Loucy (cell line): ENCODE measurements around the gene ZFP14.

Source experiments
- EZH2phosphoT487 ChIP-seq: fragments of 200-600 bp; IDR thresholded peaks from 2 replicates; pipeline ENCODE4 v1.6.1; 2018; ENCODE audit warnings: antibody characterized with exemption, mild to moderate bottlenecking, moderate library complexity, borderline replicate concordance
- TF ChIP-seq, protein P1 (sequence below): fragments of 200-600 bp; sonication (generic); conservative IDR thresholded peaks from 2 replicates; pipeline ENCODE4 v1.5.1; 2014; ENCODE audit warnings: mild to moderate bottlenecking, antibody characterized with exemption, low read length

DNA sequence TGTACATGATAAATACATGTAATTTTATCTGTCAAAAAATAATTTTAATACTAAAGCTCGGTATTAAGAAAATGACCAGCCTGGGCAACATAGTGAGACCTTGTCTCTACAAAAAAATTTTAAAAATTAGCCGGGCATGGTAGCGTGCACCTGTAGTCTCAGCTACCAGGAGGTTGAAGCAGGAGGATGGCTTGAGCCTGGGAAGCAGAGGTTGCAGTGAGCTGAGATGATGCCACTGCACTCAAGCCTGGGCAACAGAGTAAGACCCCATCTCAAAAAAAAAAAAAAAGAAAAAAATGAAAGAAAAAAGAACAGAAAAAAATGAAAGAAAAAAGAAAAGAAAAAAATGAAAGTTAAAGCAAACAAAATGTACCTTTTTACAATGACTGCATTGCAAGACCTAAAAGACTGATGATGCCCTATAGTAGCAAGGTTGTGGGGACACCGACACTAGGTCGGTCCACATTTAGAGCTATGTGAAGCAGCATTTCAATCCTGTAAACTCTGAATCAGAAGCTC lies 5.3 kb downstream of the ZFP14 start:
- TF ChIP-seq, protein P1, sequence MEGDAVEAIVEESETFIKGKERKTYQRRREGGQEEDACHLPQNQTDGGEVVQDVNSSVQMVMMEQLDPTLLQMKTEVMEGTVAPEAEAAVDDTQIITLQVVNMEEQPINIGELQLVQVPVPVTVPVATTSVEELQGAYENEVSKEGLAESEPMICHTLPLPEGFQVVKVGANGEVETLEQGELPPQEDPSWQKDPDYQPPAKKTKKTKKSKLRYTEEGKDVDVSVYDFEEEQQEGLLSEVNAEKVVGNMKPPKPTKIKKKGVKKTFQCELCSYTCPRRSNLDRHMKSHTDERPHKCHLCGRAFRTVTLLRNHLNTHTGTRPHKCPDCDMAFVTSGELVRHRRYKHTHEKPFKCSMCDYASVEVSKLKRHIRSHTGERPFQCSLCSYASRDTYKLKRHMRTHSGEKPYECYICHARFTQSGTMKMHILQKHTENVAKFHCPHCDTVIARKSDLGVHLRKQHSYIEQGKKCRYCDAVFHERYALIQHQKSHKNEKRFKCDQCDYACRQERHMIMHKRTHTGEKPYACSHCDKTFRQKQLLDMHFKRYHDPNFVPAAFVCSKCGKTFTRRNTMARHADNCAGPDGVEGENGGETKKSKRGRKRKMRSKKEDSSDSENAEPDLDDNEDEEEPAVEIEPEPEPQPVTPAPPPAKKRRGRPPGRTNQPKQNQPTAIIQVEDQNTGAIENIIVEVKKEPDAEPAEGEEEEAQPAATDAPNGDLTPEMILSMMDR: no peak
- TF ChIP-seq EZH2phosphoT487: no peak
